ENCODE results near the gene ISYNA1. TPM values are rescaled to one million over a fixed set of nuclear protein-coding genes. Genes with fewer than 3 reads are reported as not detected.
A peak's percentile ranks its signal among the peaks of the same experiment; 100 is the strongest.

The ISYNA1 gene
- total RNA-seq, 1 donor from 2014 or later, result 30.6 TPM

DNA sequence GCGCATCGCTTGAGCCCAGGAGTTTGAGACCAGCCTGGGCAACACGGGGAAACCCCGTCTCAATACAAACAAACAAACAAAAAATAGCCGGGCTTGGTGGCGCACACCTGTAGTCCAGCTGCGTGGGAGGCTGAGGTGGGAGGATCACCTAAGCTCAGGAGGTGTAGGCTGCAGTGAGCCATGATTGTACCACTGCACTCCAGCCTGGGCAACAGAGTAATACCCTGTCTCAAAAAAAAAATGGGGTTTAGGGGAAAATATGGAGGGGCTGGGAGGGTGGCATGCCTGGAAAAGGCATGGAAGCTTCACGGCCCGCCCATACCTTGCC is 1.9 kb upstream of the ISYNA1 start:
- Histone ChIP-seq H3K27me3 (ENCODE audit: low read depth) (no peaks in the 10 kb centered on the region), H3K4me3 (no peak overlapping the region), H3K36me3 (peaks cover 34% of the 10 kb centered on the region), H3K4me1 (peaks cover 32% of the 10 kb centered on the region), H3K9me3 (no peaks in the 10 kb centered on the region), H3K27ac (no peak overlapping the region)
- no peak for TF ChIP-seq CTCF (IDR thresholded peaks at IDR 0.05)
- no peak for ATAC-seq
- DNase-seq, result no peak
- intact Hi-C loops (cut with DNase I), result no loop called here

DNA sequence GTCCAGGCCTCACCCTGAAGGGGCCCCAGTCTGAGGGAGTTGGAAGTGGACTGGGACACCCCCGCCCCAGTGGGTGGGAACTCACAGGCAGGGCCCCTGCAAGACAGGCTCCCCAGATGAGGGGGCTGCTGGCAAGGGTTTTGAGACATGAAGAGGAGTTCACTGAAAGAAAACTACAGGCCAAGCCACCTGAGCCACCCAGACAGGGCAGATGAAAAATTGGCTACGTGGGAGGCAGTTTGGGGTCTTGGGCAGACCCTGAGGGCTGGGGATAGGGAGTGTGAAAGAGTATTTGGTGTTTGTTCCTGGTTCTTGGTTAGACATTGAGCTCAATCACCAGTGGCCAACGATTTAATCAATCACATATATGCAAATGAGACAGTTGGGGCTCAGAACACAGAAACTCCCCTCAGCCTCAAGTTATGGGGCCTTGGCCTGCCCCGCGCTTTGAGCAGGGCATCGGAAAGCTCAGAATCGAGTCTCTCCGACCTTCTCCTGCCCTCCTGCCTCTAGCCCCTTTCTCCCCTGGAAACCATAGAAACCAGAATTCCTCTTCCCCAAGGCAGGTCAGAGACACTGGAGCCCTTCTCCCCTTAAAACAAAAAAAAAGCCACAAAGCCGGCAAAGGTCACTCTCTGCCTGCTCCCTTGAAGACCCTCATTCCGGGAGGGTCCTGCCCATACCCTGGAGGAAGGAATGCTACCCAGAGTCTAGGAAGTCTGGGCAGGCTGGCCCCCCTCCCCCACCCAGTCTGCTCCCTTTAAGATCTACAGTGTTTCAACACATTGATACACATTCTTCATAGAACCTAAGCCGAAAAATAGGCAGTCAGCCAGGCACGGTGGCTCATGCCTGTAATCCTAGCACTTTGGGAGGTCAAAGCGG is 1.3 kb upstream of the ISYNA1 start:
- H3K9me3 ChIP-seq, result no peaks in the 10 kb centered on the region
- ATAC-seq (no peak), DNase-seq (no peak)
- TF ChIP-seq CTCF (IDR thresholded peaks at IDR 0.05), result no peak
- H3K36me3 ChIP-seq, result peaks cover 28% of the 10 kb centered on the region
- H3K27ac ChIP-seq, result peak overlapping the region; percentile 65
- peaks cover 34% of the 10 kb centered on the region for H3K4me1 ChIP-seq
- H3K4me3 ChIP-seq, result no peak overlapping the region
- intact Hi-C loops (cut with DNase I), result no loop called here
- no peaks in the 10 kb centered on the region for H3K27me3 ChIP-seq (ENCODE audit: low read depth)

- Histone ChIP-seq H3K27me3 (ENCODE audit: low read depth) (no peaks in the 10 kb centered on the region), H3K4me1 (peaks cover 37% of the 10 kb centered on the region), H3K9me3 (no peaks in the 10 kb centered on the region), H3K4me3 (peak overlapping the region; percentile 64), H3K36me3 (peaks cover 20% of the 10 kb centered on the region), H3K27ac (peak overlapping the region; percentile 65)
- intact Hi-C loops (cut with DNase I), result no loop called here
- ATAC-seq (peak in 1 of 2 donors; percentile 1), DNase-seq (no peak)
- TF ChIP-seq CTCF (IDR thresholded peaks at IDR 0.05), result no peak
Measured at GRCh38 chr19:18438331-18439024, 545 bp upstream of the ISYNA1 start.

- Histone ChIP-seq H3K36me3 (peaks cover 13% of the 10 kb centered on the region), H3K4me1 (peaks cover 46% of the 10 kb centered on the region), H3K27ac (peak overlapping the region; percentile 56), H3K9me3 (no peaks in the 10 kb centered on the region), H3K27me3 (ENCODE audit: low read depth) (no peaks in the 10 kb centered on the region), H3K4me3 (peak overlapping the region; percentile 64)
- DNase-seq (peak; percentile 82), ATAC-seq (peak; percentile 62 to 68)
- intact Hi-C loops (cut with DNase I), result no loop called here
- TF ChIP-seq CTCF (IDR thresholded peaks at IDR 0.05), result no peak
Measured at GRCh38 chr19:18436671-18437490, 1.1 kb downstream of the ISYNA1 start.

Data from lower lobe of right lung (tissue), 2 donors.